Left kidney (tissue), 2 donors: ENCODE results near the gene RAB28. TPM values are rescaled to one million over a fixed set of nuclear protein-coding genes. Genes with fewer than 3 reads are reported as not detected.
"Not testable (repeated sequence)": the region's sequence is repeated elsewhere in the genome, so short reads cannot be mapped to it uniquely, and the experiment has no call there.

Experiments used
- DNase-seq: peaks from one replicate; pipeline ENCODE4 v3.0.0-alpha.2; 2013
- polyA plus RNA-seq: library from polyadenylated mRNA; unstranded; fragments of 120-200 nt; gene quantifications from one replicate; pipeline ENCODE4 v1.2.1, GENCODE V29; 2013; ENCODE audit not compliant: insufficient read length

The RAB28 gene
- polyA plus RNA-seq, 1 donor: 37.3 TPM

- no peak for DNase-seq
Observed at GRCh38 chr4:13454786-13455185, 29.4 kb downstream of the RAB28 start.

- DNase-seq: no peak
Observed at GRCh38 chr4:13452927-13453579, 31.1 kb downstream of the RAB28 start.

DNA sequence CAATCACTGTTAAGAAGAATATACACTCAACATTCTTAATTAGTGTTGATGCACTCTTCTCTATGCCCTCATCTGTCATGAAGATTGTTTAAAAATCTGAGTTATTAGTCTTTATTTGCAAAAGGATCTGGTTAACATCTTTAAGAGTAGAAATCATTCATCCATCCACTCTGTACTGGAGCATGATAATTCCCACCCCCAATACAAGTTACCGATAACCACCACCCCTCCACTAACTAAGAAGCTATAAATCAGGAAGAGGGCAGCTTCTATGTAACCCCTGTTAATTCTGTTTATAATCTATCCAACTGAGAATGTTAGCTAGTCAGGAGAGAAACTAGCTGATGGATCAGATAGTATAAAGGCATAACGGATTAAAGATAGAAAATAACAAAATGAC, 34.5 kb downstream of the RAB28 start:
- no peak for DNase-seq

DNA sequence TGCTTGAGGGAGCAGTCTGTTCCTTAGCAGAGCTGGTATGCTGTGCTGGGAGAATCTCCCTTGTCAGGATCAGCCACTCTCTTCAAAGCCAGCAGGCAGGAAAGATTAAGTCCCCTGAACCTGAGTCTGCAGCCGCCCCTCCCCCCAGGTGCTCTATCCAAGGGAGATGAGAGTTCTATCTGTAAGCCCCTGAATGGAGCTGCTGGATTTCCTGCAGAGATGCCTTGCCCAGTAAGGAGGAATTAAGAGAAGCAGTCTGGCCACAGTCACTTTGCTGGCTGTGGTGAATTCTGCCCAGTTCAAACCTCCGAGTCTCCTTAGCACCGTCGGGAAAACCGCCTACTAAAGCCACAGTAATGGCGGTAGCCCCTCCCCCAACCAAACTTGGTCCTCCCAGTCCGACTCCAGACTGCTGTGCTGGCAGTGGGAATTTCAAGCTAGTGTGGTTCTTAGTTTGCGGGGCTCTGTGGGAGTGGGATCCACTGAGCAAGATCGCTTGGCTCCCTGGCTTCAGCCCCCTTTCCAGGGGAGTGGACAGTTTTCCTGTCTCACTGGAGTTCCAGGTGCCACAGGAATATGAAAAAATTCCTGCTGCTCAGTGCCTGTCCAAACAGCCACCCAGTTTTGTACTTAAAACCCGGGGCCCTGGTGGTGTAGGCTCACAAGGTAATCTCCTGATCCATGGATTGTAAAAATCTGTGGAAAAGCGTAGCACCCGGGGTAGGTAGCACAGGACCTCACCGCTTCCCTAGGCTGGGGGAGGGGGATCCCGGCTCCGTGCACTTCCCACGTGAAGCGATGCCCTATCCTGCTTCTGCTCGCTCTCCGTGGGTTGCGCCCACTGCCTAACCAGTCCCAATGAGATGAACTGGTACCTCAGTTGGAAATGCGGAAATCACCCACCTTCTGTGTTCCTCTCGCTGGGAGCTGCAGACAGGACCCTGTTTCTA, 38.0 kb downstream of the RAB28 start:
- no peak for DNase-seq

GRCh38 chr4:13441506-13441905, 42.6 kb downstream of the RAB28 start:
- no peak for DNase-seq

GRCh38 chr4:13436962-13437361, 47.2 kb downstream of the RAB28 start:
- no peak for DNase-seq

- no peak for DNase-seq
Observed at GRCh38 chr4:13432453-13432852, 51.7 kb downstream of the RAB28 start.

GRCh38 chr4:13430834-13431568, 53.1 kb downstream of the RAB28 start:
- no peak for DNase-seq

- DNase-seq: no peak
Observed at GRCh38 chr4:13427599-13428325, 56.4 kb downstream of the RAB28 start.

GRCh38 chr4:13415068-13415785, 68.9 kb downstream of the RAB28 start:
- no peak for DNase-seq

GRCh38 chr4:13413729-13414437, 70.3 kb downstream of the RAB28 start:
- no peak for DNase-seq

- DNase-seq: no peak
Observed at GRCh38 chr4:13411942-13412341, 72.2 kb downstream of the RAB28 start.

GRCh38 chr4:13409324-13409723, 74.8 kb downstream of the RAB28 start:
- no peak for DNase-seq

DNA sequence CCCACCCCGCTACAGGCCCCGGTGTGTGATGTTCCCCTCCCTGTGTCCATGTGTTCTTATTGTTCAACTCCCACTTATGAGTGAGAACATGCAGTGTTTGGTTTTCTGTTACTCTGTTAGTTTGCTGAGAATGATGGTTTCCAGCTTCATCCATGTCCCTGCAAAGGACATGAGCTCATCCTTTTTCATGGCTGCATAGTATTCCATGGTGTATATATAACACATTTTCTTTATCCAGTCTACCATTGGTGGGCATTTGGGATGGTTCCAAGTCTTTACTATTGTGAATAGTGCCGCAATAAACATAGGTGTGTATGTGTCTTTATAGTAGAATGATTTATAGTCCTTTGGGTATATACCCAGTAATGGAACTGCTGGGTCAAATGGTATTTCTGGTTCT, 78.0 kb downstream of the RAB28 start:
- not testable (repeated sequence) for DNase-seq

DNA sequence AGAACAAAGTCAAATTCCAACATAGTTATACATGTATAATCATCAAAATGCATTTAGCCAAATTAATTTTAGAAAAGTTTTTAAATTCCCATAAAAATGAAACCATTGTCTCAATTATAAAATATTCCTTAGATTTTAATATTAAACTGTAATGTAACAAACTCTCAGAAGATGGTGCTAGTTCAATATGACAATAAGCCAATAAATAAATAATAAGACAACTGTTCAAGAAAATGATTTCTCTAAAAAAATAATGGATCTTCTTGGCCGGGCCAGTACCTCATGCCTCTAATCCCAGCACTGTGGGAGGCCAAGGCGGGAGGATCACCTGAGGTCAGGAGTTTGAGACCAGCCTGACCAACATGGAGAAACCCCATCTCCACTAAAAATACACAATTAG, 80.3 kb downstream of the RAB28 start:
- DNase-seq: no peak

DNA sequence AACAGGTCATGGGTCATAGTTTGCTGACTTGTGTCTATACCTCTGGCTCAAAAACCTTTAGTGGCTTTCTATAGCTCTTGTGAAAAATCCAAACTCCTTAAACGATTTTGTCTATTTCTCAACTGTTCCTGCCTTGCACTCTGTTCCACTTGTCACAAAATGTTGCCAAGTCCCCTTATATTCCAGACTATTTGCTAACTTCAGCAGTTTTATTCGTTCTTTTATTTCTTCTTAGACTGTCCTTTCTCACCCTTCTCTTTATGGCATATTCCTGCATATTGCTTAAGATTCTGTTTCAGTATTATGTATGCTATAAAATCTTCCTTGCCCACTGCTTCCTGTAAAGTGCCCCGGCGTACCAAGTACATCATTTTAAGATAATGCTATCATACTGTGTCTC, 80.8 kb downstream of the RAB28 start:
- DNase-seq: no peak

GRCh38 chr4:13399257-13399656, 84.9 kb downstream of the RAB28 start:
- no peak for DNase-seq

DNA sequence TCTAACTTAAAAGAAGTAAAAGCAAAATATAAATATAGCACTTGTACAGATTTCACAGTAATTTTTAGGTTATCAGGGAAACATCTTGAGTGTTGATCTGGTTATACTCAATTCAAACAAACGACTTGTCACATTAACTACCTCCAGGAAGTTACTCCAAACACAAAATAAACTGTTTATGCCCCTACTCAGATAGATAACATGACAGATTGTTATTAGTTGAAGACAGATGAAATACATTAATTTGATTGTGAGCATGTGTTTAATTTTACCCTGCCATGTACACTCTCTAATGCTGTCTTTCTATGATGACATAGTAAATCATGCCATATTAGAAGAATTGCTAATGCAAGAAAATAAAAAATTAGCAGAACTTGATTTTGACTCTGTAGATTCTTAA, 88.0 kb downstream of the RAB28 start:
- DNase-seq: peak; percentile 2

DNA sequence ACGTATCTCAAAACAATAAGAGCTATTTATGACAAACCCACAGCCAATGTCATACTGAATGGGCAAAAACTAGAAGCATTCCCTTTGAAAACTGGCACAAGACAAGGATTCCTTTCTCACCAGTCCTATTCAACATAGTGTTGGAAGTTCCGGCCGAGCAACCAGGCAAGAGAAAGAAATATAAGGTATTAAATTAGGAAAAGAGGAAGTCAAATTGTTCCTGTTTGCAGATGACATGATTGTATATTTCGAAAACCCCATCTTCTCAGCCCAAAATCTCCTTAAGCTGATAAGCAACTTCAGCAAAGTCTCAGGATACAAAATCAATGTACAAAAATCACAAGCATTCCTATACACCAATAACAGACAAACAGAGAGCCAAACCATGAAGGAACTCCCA, 94.2 kb downstream of the RAB28 start:
- not testable (repeated sequence) for DNase-seq

GRCh38 chr4:13386405-13387107, 97.6 kb downstream of the RAB28 start:
- DNase-seq: no peak
